ENCODE data around the gene APOA4.

APOA4 gene

GRCh38 chr11:116826751-116827431 lies 3.8 kb upstream of the APOA4 start:
- H3K36me3 ChIP-seq (ENCODE audit: control insufficient read depth, insufficient read depth, low read length), result no peaks in the 10 kb centered on the region
- no peaks in the 10 kb centered on the region for H3K27me3 ChIP-seq (ENCODE audit: control insufficient read depth, insufficient read depth, low read length)
- H3K9me3 ChIP-seq (ENCODE audit: control insufficient read depth, insufficient read depth, low read length), result no peaks in the 10 kb centered on the region
- H3K9ac ChIP-seq (ENCODE audit: low read depth, low read length), result no peak overlapping the region
- no peak overlapping the region for H3K4me3 ChIP-seq (ENCODE audit: low read depth, low read length)
- H3K4me1 ChIP-seq (ENCODE audit: control insufficient read depth, insufficient read depth, low read length), result no peaks in the 10 kb centered on the region

GRCh38 chr11:116825854-116826750 lies 3.0 kb upstream of the APOA4 start:
- Histone ChIP-seq H3K36me3 (ENCODE audit: control insufficient read depth, insufficient read depth, low read length) (no peaks in the 10 kb centered on the region), H3K9ac (ENCODE audit: low read depth, low read length) (no peak overlapping the region), H3K9me3 (ENCODE audit: control insufficient read depth, insufficient read depth, low read length) (no peaks in the 10 kb centered on the region), H3K27me3 (ENCODE audit: control insufficient read depth, insufficient read depth, low read length) (no peaks in the 10 kb centered on the region), H3K4me1 (ENCODE audit: control insufficient read depth, insufficient read depth, low read length) (no peaks in the 10 kb centered on the region), H3K4me3 (ENCODE audit: low read depth, low read length) (no peak overlapping the region)

GRCh38 chr11:116825434-116825833 lies 2.3 kb upstream of the APOA4 start:
- no peaks in the 10 kb centered on the region for H3K9me3 ChIP-seq (ENCODE audit: control insufficient read depth, insufficient read depth, low read length)
- H3K4me1 ChIP-seq (ENCODE audit: control insufficient read depth, insufficient read depth, low read length), result no peaks in the 10 kb centered on the region
- no peaks in the 10 kb centered on the region for H3K27me3 ChIP-seq (ENCODE audit: control insufficient read depth, insufficient read depth, low read length)
- H3K4me3 ChIP-seq (ENCODE audit: low read depth, low read length), result no peak overlapping the region
- H3K36me3 ChIP-seq (ENCODE audit: control insufficient read depth, insufficient read depth, low read length), result no peaks in the 10 kb centered on the region
- no peak overlapping the region for H3K9ac ChIP-seq (ENCODE audit: low read depth, low read length)

- H3K9ac ChIP-seq (ENCODE audit: low read depth, low read length), result no peak overlapping the region
- H3K9me3 ChIP-seq (ENCODE audit: control insufficient read depth, insufficient read depth, low read length), result no peaks in the 10 kb centered on the region
- no peaks in the 10 kb centered on the region for H3K27me3 ChIP-seq (ENCODE audit: control insufficient read depth, insufficient read depth, low read length)
- no peak overlapping the region for H3K4me3 ChIP-seq (ENCODE audit: low read depth, low read length)
- no peaks in the 10 kb centered on the region for H3K4me1 ChIP-seq (ENCODE audit: control insufficient read depth, insufficient read depth, low read length)
- H3K36me3 ChIP-seq (ENCODE audit: control insufficient read depth, insufficient read depth, low read length), result no peaks in the 10 kb centered on the region
Observed at GRCh38 chr11:116822575-116822974, 529 bp downstream of the APOA4 start.

GRCh38 chr11:116821050-116821918 lies 1.8 kb downstream of the APOA4 start:
- Histone ChIP-seq H3K4me1 (ENCODE audit: control insufficient read depth, insufficient read depth, low read length) (no peaks in the 10 kb centered on the region), H3K4me3 (ENCODE audit: low read depth, low read length) (no peak overlapping the region), H3K9ac (ENCODE audit: low read depth, low read length) (no peak overlapping the region)

GRCh38 chr11:116819049-116819448 lies 4.1 kb downstream of the APOA4 start:
- H3K27me3 ChIP-seq (ENCODE audit: control insufficient read depth, insufficient read depth, low read length), result no peaks in the 10 kb centered on the region
- no peaks in the 10 kb centered on the region for H3K9me3 ChIP-seq (ENCODE audit: control insufficient read depth, insufficient read depth, low read length)
- H3K36me3 ChIP-seq (ENCODE audit: control insufficient read depth, insufficient read depth, low read length), result no peaks in the 10 kb centered on the region
- no peak overlapping the region for H3K9ac ChIP-seq (ENCODE audit: low read depth, low read length)
- no peak overlapping the region for H3K4me3 ChIP-seq (ENCODE audit: low read depth, low read length)
- H3K4me1 ChIP-seq (ENCODE audit: control insufficient read depth, insufficient read depth, low read length), result no peaks in the 10 kb centered on the region

More at GRCh38 chr11:116821050-116821918, 1.8 kb downstream of the APOA4 start:
- Histone ChIP-seq H3K27me3 (ENCODE audit: control insufficient read depth, insufficient read depth, low read length) (no peaks in the 10 kb centered on the region), H3K36me3 (ENCODE audit: control insufficient read depth, insufficient read depth, low read length) (no peaks in the 10 kb centered on the region), H3K9me3 (ENCODE audit: control insufficient read depth, insufficient read depth, low read length) (no peaks in the 10 kb centered on the region)

GRCh38 chr11:116814502-116814901 lies 8.6 kb downstream of the APOA4 start:
- no peaks in the 10 kb centered on the region for H3K27me3 ChIP-seq (ENCODE audit: control insufficient read depth, insufficient read depth, low read length)
- H3K4me3 ChIP-seq (ENCODE audit: low read depth, low read length), result no peak overlapping the region
- H3K9ac ChIP-seq (ENCODE audit: low read depth, low read length), result no peak overlapping the region
- H3K4me1 ChIP-seq (ENCODE audit: control insufficient read depth, insufficient read depth, low read length), result no peaks in the 10 kb centered on the region
- no peaks in the 10 kb centered on the region for H3K36me3 ChIP-seq (ENCODE audit: control insufficient read depth, insufficient read depth, low read length)
- H3K9me3 ChIP-seq (ENCODE audit: control insufficient read depth, insufficient read depth, low read length), result no peaks in the 10 kb centered on the region

- Histone ChIP-seq H3K9ac (ENCODE audit: low read depth, low read length) (no peak overlapping the region), H3K4me1 (ENCODE audit: control insufficient read depth, insufficient read depth, low read length) (no peaks in the 10 kb centered on the region), H3K9me3 (ENCODE audit: control insufficient read depth, insufficient read depth, low read length) (no peaks in the 10 kb centered on the region), H3K27me3 (ENCODE audit: control insufficient read depth, insufficient read depth, low read length) (no peaks in the 10 kb centered on the region), H3K4me3 (ENCODE audit: low read depth, low read length) (no peak overlapping the region), H3K36me3 (ENCODE audit: control insufficient read depth, insufficient read depth, low read length) (no peaks in the 10 kb centered on the region)
Observed at GRCh38 chr11:116813781-116814471, 9.2 kb downstream of the APOA4 start.

- Histone ChIP-seq H3K36me3 (ENCODE audit: control insufficient read depth, insufficient read depth, low read length) (no peaks in the 10 kb centered on the region), H3K4me3 (ENCODE audit: low read depth, low read length) (no peak overlapping the region), H3K4me1 (ENCODE audit: control insufficient read depth, insufficient read depth, low read length) (no peaks in the 10 kb centered on the region), H3K9me3 (ENCODE audit: control insufficient read depth, insufficient read depth, low read length) (no peaks in the 10 kb centered on the region), H3K27me3 (ENCODE audit: control insufficient read depth, insufficient read depth, low read length) (no peaks in the 10 kb centered on the region), H3K9ac (ENCODE audit: low read depth, low read length) (no peak overlapping the region)
Observed at GRCh38 chr11:116813170-116813569, 9.9 kb downstream of the APOA4 start.

GRCh38 chr11:116812109-116812508 lies 11.0 kb downstream of the APOA4 start:
- H3K9ac ChIP-seq (ENCODE audit: low read depth, low read length), result no peak overlapping the region
- H3K4me1 ChIP-seq (ENCODE audit: control insufficient read depth, insufficient read depth, low read length), result no peaks in the 10 kb centered on the region
- H3K9me3 ChIP-seq (ENCODE audit: control insufficient read depth, insufficient read depth, low read length), result no peaks in the 10 kb centered on the region
- no peaks in the 10 kb centered on the region for H3K27me3 ChIP-seq (ENCODE audit: control insufficient read depth, insufficient read depth, low read length)
- no peak overlapping the region for H3K4me3 ChIP-seq (ENCODE audit: low read depth, low read length)
- H3K36me3 ChIP-seq (ENCODE audit: control insufficient read depth, insufficient read depth, low read length), result no peaks in the 10 kb centered on the region

- Histone ChIP-seq H3K36me3 (ENCODE audit: control insufficient read depth, insufficient read depth, low read length) (no peaks in the 10 kb centered on the region), H3K27me3 (ENCODE audit: control insufficient read depth, insufficient read depth, low read length) (no peaks in the 10 kb centered on the region), H3K9me3 (ENCODE audit: control insufficient read depth, insufficient read depth, low read length) (no peaks in the 10 kb centered on the region), H3K4me3 (ENCODE audit: low read depth, low read length) (no peak overlapping the region), H3K9ac (ENCODE audit: low read depth, low read length) (no peak overlapping the region), H3K4me1 (ENCODE audit: control insufficient read depth, insufficient read depth, low read length) (no peaks in the 10 kb centered on the region)
Observed at GRCh38 chr11:116811194-116811593, 11.9 kb downstream of the APOA4 start.
